K562 (cell line): ENCODE measurements around the gene PI4K2A. TPM values are rescaled to one million over a fixed set of nuclear protein-coding genes. Genes with fewer than 3 reads are reported as not detected.

Experiments used
- ATAC-seq: fragments of 200-7000 bp; cut with Tn5 transposase; 3 replicates; pipeline ENCODE4 v1.9.1; 2020; ENCODE audit warnings: moderate library complexity
- BruUV-seq: library from RNA; stranded (reverse); fragments of 400-500 nt; replicated peaks from 2 replicates; lab custom pipeline; 2021; lab: Mats Ljungman, UMichigan
- CTCF ChIA-PET: fragments of 300-600 bp; formaldehyde crosslinking; extraction: SDS; loops from one replicate; lab custom pipeline; 2021; ENCODE audit warnings: low intra/inter-chr PET ratio; lab: Yijun Ruan, JAX
- POLR2A ChIA-PET: fragments of 300-600, 350-650 bp; sonication (Branson Sonifier 250); formaldehyde crosslinking; extraction: SDS; loops from one replicate; lab custom pipeline; 2021; ENCODE audit warnings: antibody characterized with exemption, inconsistent platforms; lab: Yijun Ruan, JAX
- DNase-seq, 4 experiments: peaks; one replicate each; pipeline versions ENCODE4 v3.0.0 to v3.0.0-alpha.2; 2011 to 2018; ENCODE audit warnings: low spot score in 3 of 4, mixed read lengths in 3 of 4; ENCODE audit errors: extremely low read depth in 1 of 4
- FAIRE-seq: peaks from 2 replicates; lab custom pipeline; 2011; peaks lifted over from hg19 to GRCh38; lab: Jason Lieb, UNC
- H2AFZ ChIP-seq: 2 replicates; pipeline ENCODE4 v1.6.0; 2011; ENCODE audit warnings: low read depth, low read length, control low read depth, inconsistent platforms
- H3K27ac ChIP-seq: fragments of 200-600 bp; 3 replicates; pipeline ENCODE4 v1.8.0; 2011; ENCODE audit warnings: low read depth, mild to moderate bottlenecking, control low read depth, inconsistent platforms, low read length, moderate library complexity, mixed read lengths; ENCODE audit errors: extremely low read depth
- H3K27me3 ChIP-seq, 2 experiments: fragments of 300-600 bp in 1 of 2; 2 replicates in 1 of 2; 3 replicates in 1 of 2; pipeline versions ENCODE4 v1.6.0 to v1.8.0; 2011; ENCODE audit warnings: inconsistent platforms in 2 of 2, low read length in 2 of 2, mild to moderate bottlenecking in 1 of 2, mixed read lengths in 1 of 2, moderate library complexity in 1 of 2; ENCODE audit not compliant: control insufficient read depth in 2 of 2, insufficient read depth in 2 of 2
- H3K36me3 ChIP-seq: fragments of 300-600 bp; 3 replicates; pipeline ENCODE4 v1.8.0; 2011; ENCODE audit warnings: mild to moderate bottlenecking, low read length, inconsistent platforms; ENCODE audit not compliant: control insufficient read depth, insufficient read depth
- H3K4me1 ChIP-seq, 2 experiments: fragments of 200-600 bp in 1 of 2; replicated peaks in 1 of 2; 2 replicates in 1 of 2; 3 replicates in 1 of 2; pipeline versions ENCODE4 v1.5.1 to v1.8.0; 2011; ENCODE audit warnings: inconsistent platforms in 2 of 2, low read length in 2 of 2, mild to moderate bottlenecking in 1 of 2, mixed read lengths in 1 of 2, moderate library complexity in 1 of 2; ENCODE audit not compliant: control insufficient read depth in 2 of 2, insufficient read depth in 2 of 2
- H3K4me2 ChIP-seq: 2 replicates; pipeline ENCODE4 v1.6.1; 2011; ENCODE audit warnings: low read length, control low read depth, inconsistent platforms, mixed read lengths; ENCODE audit not compliant: insufficient read depth
- H3K4me3 ChIP-seq: fragments of 200-600 bp; sonication (generic), shearing (Covaris generic); 2 replicates; pipeline ENCODE4 v1.5.1; 2016; ENCODE audit warnings: control low read depth, inconsistent platforms
- H3K79me2 ChIP-seq: fragments of 200-600 bp; 3 replicates; pipeline ENCODE4 v1.8.0; 2011; ENCODE audit warnings: low read length, inconsistent platforms; ENCODE audit not compliant: control insufficient read depth, insufficient read depth
- H3K9ac ChIP-seq, 2 experiments: 2 replicates each; pipeline versions ENCODE4 v1.6.0 to v1.6.1; 2011; ENCODE audit warnings: low read depth in 2 of 2, low read length in 2 of 2, control low read depth in 1 of 2, inconsistent platforms in 1 of 2, mild to moderate bottlenecking in 1 of 2, mixed read lengths in 1 of 2; ENCODE audit not compliant: insufficient read depth in 1 of 2
- H3K9me1 ChIP-seq: one replicate; pipeline ENCODE4 v1.6.0; 2011; ENCODE audit warnings: inconsistent platforms, mild to moderate bottlenecking, low read length, moderate library complexity; ENCODE audit not compliant: control insufficient read depth, insufficient read depth
- H3K9me3 ChIP-seq: replicated peaks from 2 replicates; pipeline ENCODE4 v1.5.1; 2011; ENCODE audit warnings: low read depth, low read length, inconsistent platforms; ENCODE audit not compliant: control insufficient read depth, insufficient read depth
- H4K20me1 ChIP-seq: replicated peaks from 2 replicates; pipeline ENCODE4 v1.6.1; 2011; ENCODE audit warnings: low read length, inconsistent platforms, mixed read lengths; ENCODE audit not compliant: control insufficient read depth, insufficient read depth
- ADNP ChIP-seq: fragments of 200-800 bp; sonication (Bioruptor generic); IDR thresholded peaks from 2 replicates; pipeline ENCODE4 v1.6.1; 2016; ENCODE audit warnings: missing genetic modification characterization, missing compliant biosample characterization
- BCOR ChIP-seq: fragments of 450-650 bp; IDR thresholded peaks from 2 replicates; pipeline ENCODE4 v1.6.1; 2016
- E2F6 ChIP-seq, 2 experiments: IDR thresholded peaks; 2 replicates each; pipeline ENCODE4 v1.6.1; 2011; ENCODE audit warnings: borderline replicate concordance in 1 of 2, control low read depth in 1 of 2, low read depth in 1 of 2, low read length in 1 of 2, mild to moderate bottlenecking in 1 of 2, mixed read lengths in 1 of 2, moderate library complexity in 1 of 2; ENCODE audit not compliant: insufficient read depth in 1 of 2, insufficient read length in 1 of 2, poor library complexity in 1 of 2, severe bottlenecking in 1 of 2; ENCODE audit errors: extremely low read depth in 1 of 2
- FOXK1 ChIP-seq: sonication (generic); formaldehyde crosslinking; IDR thresholded peaks from 2 replicates; pipeline ENCODE4 v1.8.0; 2022; ENCODE audit warnings: missing genetic modification reagents, mild to moderate bottlenecking, borderline replicate concordance
- GATAD2A ChIP-seq: fragments of 450-650 bp; IDR thresholded peaks from 2 replicates; pipeline ENCODE4 v1.6.1; 2017
- HDAC2 ChIP-seq: fragments of 450-650 bp; IDR thresholded peaks from 2 replicates; pipeline ENCODE4 v1.6.1; 2016; ENCODE audit warnings: mild to moderate bottlenecking
- KDM1A ChIP-seq, 2 experiments: fragments of 450-650 bp; IDR thresholded peaks; 2 replicates each; pipeline ENCODE4 v1.6.1; 2016; ENCODE audit warnings: mild to moderate bottlenecking in 2 of 2
- NEUROD1 ChIP-seq: fragments of 150-350 bp; IDR thresholded peaks from 2 replicates; pipeline ENCODE4 v1.6.1; 2014; ENCODE audit warnings: borderline replicate concordance, low read length, low read depth; ENCODE audit not compliant: partially characterized antibody
- PTBP1 ChIP-seq: fragments of 200-400 bp; formaldehyde crosslinking; IDR thresholded peaks from 2 replicates; pipeline ENCODE4 v1.6.1; 2017; ENCODE audit warnings: low read depth, low read length
- RBM25 ChIP-seq: fragments of 200-400 bp; formaldehyde crosslinking; IDR thresholded peaks from 2 replicates; pipeline ENCODE4 v1.6.1; 2018; ENCODE audit warnings: low read length, low read depth, moderate library complexity; ENCODE audit not compliant: severe bottlenecking
- RBM34 ChIP-seq: fragments of 200-400 bp; formaldehyde crosslinking; IDR thresholded peaks from 2 replicates; pipeline ENCODE4 v1.6.1; 2018; ENCODE audit warnings: low read length, borderline replicate concordance; ENCODE audit not compliant: insufficient read depth
- RCOR1 ChIP-seq, 2 experiments: IDR thresholded peaks; 2 replicates each; pipeline ENCODE4 v1.6.1; 2012; ENCODE audit warnings: low read depth in 2 of 2, low read length in 2 of 2, borderline replicate concordance in 1 of 2, improper control_type of control experiment in 1 of 2
- SAFB2 ChIP-seq: fragments of 200-400 bp; formaldehyde crosslinking; IDR thresholded peaks from 2 replicates; pipeline ENCODE4 v1.6.1; 2018; ENCODE audit warnings: borderline replicate concordance, low read length, low read depth, moderate library complexity; ENCODE audit not compliant: severe bottlenecking
- SAP30 ChIP-seq: fragments of 200-600 bp; sonication (generic); IDR thresholded peaks from 2 replicates; pipeline ENCODE4 v1.6.1; 2012; ENCODE audit warnings: borderline replicate concordance, low read depth, mild to moderate bottlenecking, moderate library complexity, low read length, control low read depth, inconsistent platforms; ENCODE audit not compliant: insufficient read depth, poor library complexity, severe bottlenecking
- SP2 ChIP-seq: IDR thresholded peaks from 2 replicates; pipeline ENCODE4 v1.6.1; 2011; ENCODE audit warnings: mild to moderate bottlenecking, low read depth, low read length, moderate library complexity; ENCODE audit not compliant: poor library complexity, severe bottlenecking; ENCODE audit errors: extremely low read depth
- ZNF143 ChIP-seq: sonication (generic); formaldehyde crosslinking; IDR thresholded peaks from 2 replicates; pipeline ENCODE4 v1.9.0; 2022; ENCODE audit warnings: mild to moderate bottlenecking, missing genetic modification reagents
- ZNF282 ChIP-seq: sonication (generic); formaldehyde crosslinking; IDR thresholded peaks from 2 replicates; pipeline ENCODE4 v1.8.1; 2023; ENCODE audit warnings: missing genetic modification reagents
- WGBS: fragments of 100-300 bp; shearing (Covaris generic); methylation state at CpG from one replicate; pipeline ENCODE4 v1.1.6; 2016; ENCODE audit warnings: low coverage, mixed read lengths; ENCODE audit not compliant: insufficient coverage; ENCODE audit errors: missing lambda C conversion rate; 5-methylcytosine and 5-hydroxymethylcytosine counted together
- in situ Hi-C: fragments of 300-500 bp; cut with MboI; formaldehyde crosslinking; loops from 4 replicates; pipeline ENCODE4 v1.15.0; 2018; ENCODE audit warnings: inconsistent platforms, mixed read lengths
- intact Hi-C: fragments of 100-400 bp; cut with micrococcal nuclease; formaldehyde crosslinking; loops from 2 replicates; pipeline ENCODE4 v1.14.2; 2022
- polyA plus RNA-seq, 8 experiments: library from polyadenylated mRNA; depleted of rRNA in 4 of 8; stranded (reverse) in 5 of 8; unstranded in 3 of 8; fragments of >200 nt; fragmentation: Nextera tagmentation in 2 of 8; fragmentation: Illumina TruSeq in 1 of 8; extraction: Ambion mirVana in 2 of 8; extraction: Trizol in 1 of 8; gene quantifications; 2 replicates each; pipeline versions ENCODE4 v1.2.1 to v1.2.3, GENCODE V29; 2011 to 2014; ENCODE audit warnings: inconsistent platforms in 1 of 8, missing spikeins in 1 of 8
- total RNA-seq, 7 experiments: library from RNA; depleted of rRNA in 6 of 7; stranded (reverse); fragments of >200 nt in 6 of 7; fragmentation: Illumina TruSeq in 2 of 7; extraction: Trizol in 2 of 7; gene quantifications; 2 replicates each; pipeline versions ENCODE4 v1.2.1 to v1.2.3, GENCODE V29; 2011 to 2021; ENCODE audit warnings: low replicate concordance in 1 of 7
- TF ChIP-seq, protein P1 (sequence below), 3 experiments: IDR thresholded peaks in 2 of 3; conservative IDR thresholded peaks in 1 of 3; 2 replicates each; pipeline ENCODE4 v1.5.1; 2011 to 2012; ENCODE audit warnings: low read length in 3 of 3, mild to moderate bottlenecking in 3 of 3, control low read depth in 2 of 3, improper control_type of control experiment in 1 of 3, inconsistent platforms in 1 of 3, low read depth in 1 of 3, mixed read lengths in 1 of 3, moderate library complexity in 1 of 3; ENCODE audit not compliant: insufficient read depth in 2 of 3

PI4K2A gene
- total and polyA plus RNA-seq, 9 of the 15 experiments (the other 6 are each of a cell fraction or from before 2014, with no cell fraction given), result 4.4 to 28.4 (median 16.5) TPM

DNA sequence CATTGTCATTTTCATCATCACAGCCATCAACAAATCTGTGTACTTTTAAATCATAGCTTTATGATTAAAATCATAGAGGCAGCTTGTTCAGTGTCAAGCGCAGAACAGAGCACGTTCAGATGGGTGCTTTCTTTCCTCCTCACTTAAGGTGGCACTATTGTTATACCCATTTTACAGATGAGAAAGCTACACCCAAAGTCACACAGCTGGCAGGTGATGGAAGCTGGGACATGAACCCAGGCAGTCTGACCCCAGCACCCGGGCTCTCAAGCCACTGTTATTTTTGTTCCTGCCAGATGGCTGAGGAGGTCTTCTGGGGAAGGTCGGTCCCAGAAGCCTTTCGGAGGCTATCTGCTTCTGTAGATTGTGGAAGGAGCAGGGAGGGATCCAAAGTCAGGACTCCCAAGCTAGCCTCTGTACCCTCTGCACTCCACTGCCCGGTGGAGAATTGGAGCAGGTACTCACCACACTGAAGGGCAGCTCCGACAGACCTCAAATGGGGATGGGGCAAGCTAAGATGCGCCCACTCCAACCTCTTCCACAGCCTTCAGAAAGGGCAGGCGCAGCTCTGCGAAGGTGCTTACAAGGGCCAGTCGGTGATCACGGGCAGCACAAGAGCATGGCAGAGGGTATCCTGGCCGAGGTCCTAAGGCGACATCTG, 46.0 kb downstream of the PI4K2A start:
- peaks cover 41 to 52% of the 10 kb centered on the region in 2 experiments; a peak in 4 of 5 replicates for H3K4me1 ChIP-seq
- TF ChIP-seq NEUROD1, result no peak
- peak in 1 of 2 experiments; percentile 25 for TF ChIP-seq E2F6 (IDR thresholded peaks at IDR 0.05; ENCODE audit: borderline replicate concordance in 1 of 2, extremely low read depth in 1 of 2, insufficient read depth in 1 of 2, insufficient read length in 1 of 2, low read depth in 1 of 2, low read length in 1 of 2, poor library complexity in 1 of 2, severe bottlenecking in 1 of 2)
- peak; percentile 86 for TF ChIP-seq RBM25
- TF ChIP-seq BCOR, result peak; percentile 69
- TF ChIP-seq, protein P1, sequence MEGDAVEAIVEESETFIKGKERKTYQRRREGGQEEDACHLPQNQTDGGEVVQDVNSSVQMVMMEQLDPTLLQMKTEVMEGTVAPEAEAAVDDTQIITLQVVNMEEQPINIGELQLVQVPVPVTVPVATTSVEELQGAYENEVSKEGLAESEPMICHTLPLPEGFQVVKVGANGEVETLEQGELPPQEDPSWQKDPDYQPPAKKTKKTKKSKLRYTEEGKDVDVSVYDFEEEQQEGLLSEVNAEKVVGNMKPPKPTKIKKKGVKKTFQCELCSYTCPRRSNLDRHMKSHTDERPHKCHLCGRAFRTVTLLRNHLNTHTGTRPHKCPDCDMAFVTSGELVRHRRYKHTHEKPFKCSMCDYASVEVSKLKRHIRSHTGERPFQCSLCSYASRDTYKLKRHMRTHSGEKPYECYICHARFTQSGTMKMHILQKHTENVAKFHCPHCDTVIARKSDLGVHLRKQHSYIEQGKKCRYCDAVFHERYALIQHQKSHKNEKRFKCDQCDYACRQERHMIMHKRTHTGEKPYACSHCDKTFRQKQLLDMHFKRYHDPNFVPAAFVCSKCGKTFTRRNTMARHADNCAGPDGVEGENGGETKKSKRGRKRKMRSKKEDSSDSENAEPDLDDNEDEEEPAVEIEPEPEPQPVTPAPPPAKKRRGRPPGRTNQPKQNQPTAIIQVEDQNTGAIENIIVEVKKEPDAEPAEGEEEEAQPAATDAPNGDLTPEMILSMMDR (IDR thresholded peaks at IDR 0.05 in 2 of 3, conservative IDR thresholded peaks at IDR 0.05 in 1 of 3; ENCODE audit: insufficient read depth in 2 of 3, low read depth in 1 of 3, low read length in 3 of 3), result peak in 1 of 3 experiments; percentile 13; a peak in 2 of 6 replicates
- TF ChIP-seq RCOR1 (IDR thresholded peaks at IDR 0.05; ENCODE audit: borderline replicate concordance in 1 of 2, low read depth in 2 of 2, low read length in 2 of 2), result peak in 1 of 2 experiments; percentile 47; a peak in 1 of 4 replicates
- no peak for TF ChIP-seq SAFB2
- TF ChIP-seq PTBP1, result 0 out of 2 replicates have a peak, but pooled peaks have one; percentile 62
- peak; percentile 47; the same call in 1 of the 2 replicates for TF ChIP-seq ZNF143
- TF ChIP-seq ADNP (tag), result peak; percentile 69; the same call in 1 of the 2 replicates
- no peak for TF ChIP-seq FOXK1 (CRISPR knock-in tag)
- TF ChIP-seq KDM1A (IDR thresholded peaks at IDR 0.05), result peak; percentile 27 to 69; a peak in 2 of 4 replicates
- no peak for TF ChIP-seq SAP30
- TF ChIP-seq GATAD2A, result no peak
- peak; percentile 44; the same call in 1 of the 2 replicates for TF ChIP-seq HDAC2
- TF ChIP-seq ZNF282 (CRISPR knock-in tag), result no peak
- no peak for TF ChIP-seq RBM34
- no peak for TF ChIP-seq SP2
- TF ChIP-seq, all 486 proteins: peak for 10
- CTCF ChIA-PET, result interaction anchor here (0.6 kb wide), 1 partner anchor 46 kb away, joined by 3 read pairs; no protein-coding TSS in a partner anchor
- Histone ChIP-seq H2AFZ (peak overlapping the region; percentile 88), H3K27me3 (no peaks in the 10 kb centered on the region), H4K20me1 (no peaks in the 10 kb centered on the region; the same call in 1 of the 2 replicates), H3K27ac (peak overlapping the region; percentile 78), H3K4me3 (peak overlapping the region; percentile 56), H3K9me1 (no peaks in the 10 kb centered on the region), H3K9ac (peak overlapping the region; percentile 69 to 97), H3K36me3 (no peaks in the 10 kb centered on the region), H3K4me2 (peak overlapping the region; percentile 89), H3K79me2 (peaks cover 32% of the 10 kb centered on the region), H3K9me3 (no peaks in the 10 kb centered on the region)
- peak in 1 of 4 experiments; percentile 14 for DNase-seq
- in situ Hi-C loops (no loop called here), intact Hi-C loops (loop anchor here (10.0 kb wide), 1 partner anchor 112 kb away; the partner anchor contains the start of gene ANKRD2)
- WGBS, result 7% methylated on average over 14 of the region's 14 CpGs
- TSS peak; percentile 60 for BruUV-seq
- peak; percentile 68 for FAIRE-seq
- POLR2A ChIA-PET, result interaction anchor here (0.6 to 2.5 kb wide), 7 partner anchors 9 to 67 kb away, joined by 3 to 9 read pairs (median 4); no protein-coding TSS in a partner anchor
- no peak for ATAC-seq
